ENCODE results near the gene CNEP1R1. TPM values are rescaled to one million over a fixed set of nuclear protein-coding genes. Genes with fewer than 3 reads are reported as not detected.

Gene CNEP1R1
- total and polyA plus RNA-seq, 2 of the 4 experiments (the other 2 are of a cell fraction): 16.1 to 22.0 TPM

GRCh38 chr16:49980166-49980565 is 44.9 kb upstream of the CNEP1R1 start:
- no peak overlapping the region for H3K14ac ChIP-seq (replicated peaks; ENCODE audit: low read depth, low read length)
- no CpG with 5 or more reads among the region's 3 CpGs for WGBS, 2 experiments (ENCODE audit: extremely low coverage in 2 of 2, insufficient read length in 1 of 2)
- dilution Hi-C loops (cut with HindIII; ENCODE audit: low sequenced_read_pairs, unreplicated experiment) (no loop called here), intact Hi-C loops (cut with micrococcal nuclease) (no loop called here), in situ Hi-C loops (cut with MboI; ENCODE audit: low sequenced_read_pairs) (no loop called here)
- H2BK20ac ChIP-seq (ENCODE audit: low read depth, low read length): no peak overlapping the region
- H2BK120ac ChIP-seq (ENCODE audit: low read depth, low read length): no peak overlapping the region
- no peak for TF ChIP-seq POLR2A (IDR thresholded peaks at IDR 0.05; ENCODE audit: low read depth, low read length)
- TF ChIP-seq MAFK (IDR thresholded peaks at IDR 0.05; ENCODE audit: low read depth, low read length): 0 out of 2 replicates have a peak, but pooled peaks have one; percentile 23
- H3K79me1 ChIP-seq (ENCODE audit: low read depth in 1 of 2, low read length in 2 of 2): no peaks in the 10 kb centered on the region
- H3K4me2 ChIP-seq (ENCODE audit: low read depth, low read length): no peak overlapping the region
- no peak overlapping the region for H4K8ac ChIP-seq (ENCODE audit: low read depth in 2 of 2, low read length in 2 of 2)
- POLR2A ChIA-PET (ENCODE audit: unreplicated experiment): no interaction called here
- no peak overlapping the region for H3K56ac ChIP-seq (ENCODE audit: extremely low read depth, insufficient read depth, low read length)
- H3K27ac ChIP-seq (ENCODE audit: insufficient read depth, low read length): no peak overlapping the region
- DNase-seq (peak; percentile 7), ATAC-seq (ENCODE audit: low read depth) (peak; percentile 44)
- H3K9ac ChIP-seq (ENCODE audit: low read depth, low read length): no peak overlapping the region
- H3K18ac ChIP-seq (ENCODE audit: low read depth, low read length): no peak overlapping the region
- no peak overlapping the region for H3K23ac ChIP-seq (ENCODE audit: low read depth, low read length)
- no peak overlapping the region for H2BK5ac ChIP-seq (ENCODE audit: low read depth, low read length, poor library complexity, severe bottlenecking)
- H3K9me3 ChIP-seq (ENCODE audit: control insufficient read depth, insufficient read depth, low read length): no peaks in the 10 kb centered on the region
- peaks cover 1% of the 10 kb centered on the region; the same call in 1 of the 2 replicates for H3K27me3 ChIP-seq (ENCODE audit: control insufficient read depth, insufficient read depth, low read length)
- CTCF ChIA-PET: interaction anchor here (0.7 kb wide), 2 partner anchors 9 to 23 kb away, joined by 3 read pairs; no protein-coding TSS in a partner anchor
- H3K4ac ChIP-seq (ENCODE audit: low read depth, low read length): no peak overlapping the region
- H3K9me1 ChIP-seq (ENCODE audit: insufficient read depth, low read length): no peaks in the 10 kb centered on the region
- no peaks in the 10 kb centered on the region for H4K20me1 ChIP-seq (ENCODE audit: insufficient read depth, low read length)
- no TSS peak for BruUV-seq (replicated peaks)
- H2AFZ ChIP-seq (replicated peaks; ENCODE audit: low read length, poor library complexity): no peak overlapping the region
- H4K91ac ChIP-seq (ENCODE audit: insufficient read depth, low read depth, low read length): no peak overlapping the region
- no peak overlapping the region for H2BK15ac ChIP-seq (ENCODE audit: low read depth, low read length)
- H3K36me3 ChIP-seq (ENCODE audit: control insufficient read depth, insufficient read depth, low read length): no peaks in the 10 kb centered on the region
- H3K4me1 ChIP-seq (ENCODE audit: control insufficient read depth, insufficient read depth, low read length): no peaks in the 10 kb centered on the region
- H2AK9ac ChIP-seq (replicated peaks; ENCODE audit: low read depth, low read length, poor library complexity): no peak overlapping the region
- H2AK5ac ChIP-seq (ENCODE audit: low read depth, low read length): no peak overlapping the region
- no peak overlapping the region for H3K4me3 ChIP-seq (ENCODE audit: insufficient read depth, low read depth, low read length)
- no peak overlapping the region for H4K5ac ChIP-seq (ENCODE audit: low read depth, low read length)
